ENCODE results near the gene IP6K1.

GRCh38 chr3:49747792-49748480 lies 38.4 kb downstream of the IP6K1 start:
- TF ChIP-seq, protein P1, sequence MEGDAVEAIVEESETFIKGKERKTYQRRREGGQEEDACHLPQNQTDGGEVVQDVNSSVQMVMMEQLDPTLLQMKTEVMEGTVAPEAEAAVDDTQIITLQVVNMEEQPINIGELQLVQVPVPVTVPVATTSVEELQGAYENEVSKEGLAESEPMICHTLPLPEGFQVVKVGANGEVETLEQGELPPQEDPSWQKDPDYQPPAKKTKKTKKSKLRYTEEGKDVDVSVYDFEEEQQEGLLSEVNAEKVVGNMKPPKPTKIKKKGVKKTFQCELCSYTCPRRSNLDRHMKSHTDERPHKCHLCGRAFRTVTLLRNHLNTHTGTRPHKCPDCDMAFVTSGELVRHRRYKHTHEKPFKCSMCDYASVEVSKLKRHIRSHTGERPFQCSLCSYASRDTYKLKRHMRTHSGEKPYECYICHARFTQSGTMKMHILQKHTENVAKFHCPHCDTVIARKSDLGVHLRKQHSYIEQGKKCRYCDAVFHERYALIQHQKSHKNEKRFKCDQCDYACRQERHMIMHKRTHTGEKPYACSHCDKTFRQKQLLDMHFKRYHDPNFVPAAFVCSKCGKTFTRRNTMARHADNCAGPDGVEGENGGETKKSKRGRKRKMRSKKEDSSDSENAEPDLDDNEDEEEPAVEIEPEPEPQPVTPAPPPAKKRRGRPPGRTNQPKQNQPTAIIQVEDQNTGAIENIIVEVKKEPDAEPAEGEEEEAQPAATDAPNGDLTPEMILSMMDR (IDR thresholded peaks at IDR 0.05): no peak
- no peak for TF ChIP-seq POLR2A (IDR thresholded peaks at IDR 0.05)
